Astrocyte of the spinal cord (primary cell): Measurements from ENCODE around the gene MTHFD2L.

Experiments
- DNase-seq: peaks from one replicate; pipeline ENCODE4 v3.0.0; 2011; ENCODE audit warnings: low read depth, low spot score
- H3K4me3 ChIP-seq: 2 replicates; pipeline ENCODE4 v1.5.1; 2011; ENCODE audit warnings: low read depth, mild to moderate bottlenecking, low read length, moderate library complexity
- CTCF ChIP-seq: IDR thresholded peaks from 2 replicates; pipeline ENCODE4 v1.5.1; 2012; ENCODE audit warnings: low read depth, mild to moderate bottlenecking, low read length, inconsistent platforms
- in situ Hi-C: cut with HindIII; loops from 2 replicates; pipeline ENCODE4 v1.10.0; 2017; ENCODE audit warnings: low sequenced_read_pairs

MTHFD2L gene

GRCh38 chr4:74304095-74304625 lies 146.2 kb downstream of the MTHFD2L start:
- in situ Hi-C loops: no loop called here
- no peak for DNase-seq
- no peak for TF ChIP-seq CTCF

GRCh38 chr4:74305000-74305399 lies 147.1 kb downstream of the MTHFD2L start:
- no peak for TF ChIP-seq CTCF
- in situ Hi-C loops: no loop called here
- DNase-seq: no peak
- no peak overlapping the region for H3K4me3 ChIP-seq

More at GRCh38 chr4:74304095-74304625, 146.2 kb downstream of the MTHFD2L start:
- H3K4me3 ChIP-seq: no peak overlapping the region

- TF ChIP-seq CTCF: no peak
Measured at GRCh38 chr4:74307170-74307569, 149.3 kb downstream of the MTHFD2L start.

GRCh38 chr4:74308215-74308614 lies 150.3 kb downstream of the MTHFD2L start, which contains the start of gene EPGN:
Gene EPGN (plus strand): TSS chr4:74308470. CDS start chr4:74308534, 64 bp downstream.
- in situ Hi-C loops: no loop called here
- H3K4me3 ChIP-seq: no peak within 1 kb of the TSS
- TF ChIP-seq CTCF: no peak
- no peak for DNase-seq

More at GRCh38 chr4:74307170-74307569, 149.3 kb downstream of the MTHFD2L start:
- DNase-seq: no peak
- in situ Hi-C loops: no loop called here
- no peak overlapping the region for H3K4me3 ChIP-seq

- no peak for DNase-seq
- no peak overlapping the region for H3K4me3 ChIP-seq
- no peak for TF ChIP-seq CTCF
- in situ Hi-C loops: no loop called here
Measured at GRCh38 chr4:74309223-74309622, 151.3 kb downstream of the MTHFD2L start.

GRCh38 chr4:74311696-74312313 lies 153.9 kb downstream of the MTHFD2L start:
- in situ Hi-C loops: no loop called here
- peak; percentile 70 for DNase-seq
- H3K4me3 ChIP-seq: no peak overlapping the region
- TF ChIP-seq CTCF: peak; percentile 62
